Loucy (cell line): Measurements from ENCODE around the gene ZDHHC8.

ENCODE experiments used
- H2AFZ ChIP-seq: fragments of 200-600 bp; sonication (generic); 2 replicates; pipeline ENCODE4 v1.6.0; 2016; ENCODE audit warnings: antibody characterized with exemption, mild to moderate bottlenecking, low read length, moderate library complexity
- H3F3A ChIP-seq: fragments of 200-600 bp; 2 replicates; pipeline ENCODE4 v1.6.0; 2016; ENCODE audit warnings: antibody characterized with exemption, low read depth, mild to moderate bottlenecking
- H3K27me3 ChIP-seq: fragments of 200-600 bp; sonication (generic); 2 replicates; pipeline ENCODE4 v1.6.1; 2014; ENCODE audit warnings: low read length, mild to moderate bottlenecking; ENCODE audit not compliant: insufficient read depth, poor library complexity, severe bottlenecking
- H3K36me3 ChIP-seq: fragments of 200-600 bp; sonication (generic); 2 replicates; pipeline ENCODE4 v1.6.1; 2016; ENCODE audit warnings: low read length; ENCODE audit not compliant: insufficient read depth
- H3K4me1 ChIP-seq: fragments of 200-600 bp; sonication (generic); 2 replicates; pipeline ENCODE4 v1.5.1; 2014; ENCODE audit warnings: low read length, mild to moderate bottlenecking; ENCODE audit not compliant: insufficient read depth, poor library complexity, severe bottlenecking
- H3K4me2 ChIP-seq: fragments of 200-600 bp; sonication (generic); 2 replicates; pipeline ENCODE4 v1.6.0; 2014; ENCODE audit warnings: antibody characterized with exemption, low read length, low read depth, mild to moderate bottlenecking; ENCODE audit not compliant: poor library complexity, severe bottlenecking
- H3K4me3 ChIP-seq: fragments of 200-600 bp; sonication (generic); 2 replicates; pipeline ENCODE4 v1.5.1; 2014; ENCODE audit warnings: low read length, mild to moderate bottlenecking, mixed read lengths; ENCODE audit not compliant: poor library complexity, severe bottlenecking
- H3K79me2 ChIP-seq: fragments of 200-600 bp; sonication (generic); 2 replicates; pipeline ENCODE4 v1.6.1; 2014; ENCODE audit warnings: low read length; ENCODE audit not compliant: insufficient read depth
- H3K9ac ChIP-seq: fragments of 200-600 bp; sonication (generic); 2 replicates; pipeline ENCODE4 v1.6.0; 2014; ENCODE audit warnings: mild to moderate bottlenecking, low read depth, low read length, moderate library complexity; ENCODE audit not compliant: poor library complexity, severe bottlenecking
- H3K9me2 ChIP-seq: fragments of 200-600 bp; sonication (generic); replicated peaks from 2 replicates; pipeline ENCODE4 v1.6.1; 2016; ENCODE audit warnings: low read depth, low read length, mixed read lengths
- H3K9me3 ChIP-seq: fragments of 200-600 bp; sonication (generic); 2 replicates; pipeline ENCODE4 v1.6.1; 2014; ENCODE audit warnings: mild to moderate bottlenecking, antibody characterized with exemption, low read length, low read depth; ENCODE audit not compliant: insufficient read depth
- H4K20me1 ChIP-seq: fragments of 200-600 bp; sonication (generic); 2 replicates; pipeline ENCODE4 v1.6.0; 2014; ENCODE audit warnings: antibody characterized with exemption, low read length, mild to moderate bottlenecking; ENCODE audit not compliant: insufficient read depth, poor library complexity, severe bottlenecking
- EZH2phosphoT487 ChIP-seq: fragments of 200-600 bp; IDR thresholded peaks from 2 replicates; pipeline ENCODE4 v1.6.1; 2018; ENCODE audit warnings: antibody characterized with exemption, mild to moderate bottlenecking, moderate library complexity, borderline replicate concordance
- TF ChIP-seq, protein P1 (sequence below): fragments of 200-600 bp; sonication (generic); conservative IDR thresholded peaks from 2 replicates; pipeline ENCODE4 v1.5.1; 2014; ENCODE audit warnings: mild to moderate bottlenecking, antibody characterized with exemption, low read length

Gene ZDHHC8

DNA sequence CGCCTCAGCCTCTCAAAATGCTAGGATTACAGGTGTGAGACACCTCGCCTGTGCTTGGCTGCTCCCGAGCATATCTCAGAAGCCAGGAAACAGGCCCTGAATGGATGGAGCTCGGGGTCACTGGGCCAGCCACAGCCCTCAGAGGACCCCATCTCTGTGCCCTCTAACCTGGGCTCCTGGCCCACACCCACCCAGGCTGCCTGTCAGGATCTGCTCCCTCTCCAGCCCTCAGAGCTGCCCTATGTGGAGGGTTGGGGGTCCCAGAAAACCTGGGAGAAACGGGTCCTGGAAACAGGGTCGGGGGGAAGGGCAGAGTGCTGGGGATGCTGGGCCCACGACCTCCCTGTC is 24.4 kb downstream of the ZDHHC8 start:
- Histone ChIP-seq H2AFZ (no peak overlapping the region), H4K20me1 (no peaks in the 10 kb centered on the region), H3K27me3 (no peaks in the 10 kb centered on the region), H3K79me2 (no peaks in the 10 kb centered on the region), H3K9ac (no peak overlapping the region), H3K4me3 (no peak overlapping the region), H3K9me2 (no peaks in the 10 kb centered on the region), H3K4me2 (no peak overlapping the region), H3F3A (peaks cover 6% of the 10 kb centered on the region), H3K36me3 (no peaks in the 10 kb centered on the region), H3K4me1 (peaks cover 44% of the 10 kb centered on the region), H3K9me3 (no peaks in the 10 kb centered on the region)
- no peak for TF ChIP-seq EZH2phosphoT487
- TF ChIP-seq, protein P1, sequence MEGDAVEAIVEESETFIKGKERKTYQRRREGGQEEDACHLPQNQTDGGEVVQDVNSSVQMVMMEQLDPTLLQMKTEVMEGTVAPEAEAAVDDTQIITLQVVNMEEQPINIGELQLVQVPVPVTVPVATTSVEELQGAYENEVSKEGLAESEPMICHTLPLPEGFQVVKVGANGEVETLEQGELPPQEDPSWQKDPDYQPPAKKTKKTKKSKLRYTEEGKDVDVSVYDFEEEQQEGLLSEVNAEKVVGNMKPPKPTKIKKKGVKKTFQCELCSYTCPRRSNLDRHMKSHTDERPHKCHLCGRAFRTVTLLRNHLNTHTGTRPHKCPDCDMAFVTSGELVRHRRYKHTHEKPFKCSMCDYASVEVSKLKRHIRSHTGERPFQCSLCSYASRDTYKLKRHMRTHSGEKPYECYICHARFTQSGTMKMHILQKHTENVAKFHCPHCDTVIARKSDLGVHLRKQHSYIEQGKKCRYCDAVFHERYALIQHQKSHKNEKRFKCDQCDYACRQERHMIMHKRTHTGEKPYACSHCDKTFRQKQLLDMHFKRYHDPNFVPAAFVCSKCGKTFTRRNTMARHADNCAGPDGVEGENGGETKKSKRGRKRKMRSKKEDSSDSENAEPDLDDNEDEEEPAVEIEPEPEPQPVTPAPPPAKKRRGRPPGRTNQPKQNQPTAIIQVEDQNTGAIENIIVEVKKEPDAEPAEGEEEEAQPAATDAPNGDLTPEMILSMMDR, result no peak

DNA sequence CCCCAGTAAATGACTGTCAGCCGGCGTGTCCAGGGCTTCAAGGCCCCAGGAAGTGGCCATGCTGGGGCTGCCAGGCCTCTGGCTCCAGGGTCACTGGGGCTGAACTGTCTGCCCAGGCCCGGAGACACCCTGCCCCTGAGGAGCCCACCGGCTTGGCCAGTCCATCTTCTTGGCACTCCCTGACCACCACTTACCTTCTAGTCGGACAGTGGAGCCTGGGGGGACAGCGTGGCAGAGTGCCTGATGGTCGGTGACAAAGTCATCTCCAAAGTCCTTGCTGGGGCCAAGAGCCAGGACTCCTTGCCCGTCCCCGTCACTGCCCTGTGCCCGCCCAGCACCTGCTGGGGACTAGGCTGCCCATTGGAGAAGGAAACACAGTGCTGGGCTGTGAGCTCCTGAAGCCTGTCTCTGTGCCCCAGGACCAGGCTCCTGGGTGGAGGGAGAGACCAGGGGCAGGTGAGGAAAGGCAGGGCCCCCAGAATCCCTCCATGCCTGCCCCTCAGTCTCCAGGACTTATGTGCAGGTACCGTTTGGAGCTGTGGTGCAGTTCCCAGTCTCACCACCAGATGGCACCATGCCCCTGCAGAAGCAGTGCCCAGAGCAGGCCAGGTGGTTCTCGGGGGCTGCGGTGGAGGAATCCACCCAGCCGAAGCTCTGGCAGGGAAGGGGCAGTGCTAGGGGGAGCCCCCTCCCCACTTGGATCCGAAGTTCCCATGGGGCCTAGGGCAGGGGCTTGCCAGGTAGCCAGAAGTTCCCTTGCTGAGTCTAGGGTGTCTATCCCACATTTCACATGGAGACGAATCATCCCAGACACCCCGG is 25.2 kb downstream of the ZDHHC8 start:
- Histone ChIP-seq H2AFZ (no peak overlapping the region), H4K20me1 (no peaks in the 10 kb centered on the region), H3K36me3 (no peaks in the 10 kb centered on the region), H3K9me2 (no peaks in the 10 kb centered on the region), H3K79me2 (no peaks in the 10 kb centered on the region), H3K4me1 (peaks cover 44% of the 10 kb centered on the region), H3K9me3 (no peaks in the 10 kb centered on the region), H3K9ac (peak overlapping the region; percentile 96), H3K27me3 (no peaks in the 10 kb centered on the region), H3K4me2 (peak overlapping the region; percentile 92), H3K4me3 (no peak overlapping the region), H3F3A (peaks cover 6% of the 10 kb centered on the region)
- TF ChIP-seq, protein P1, result peak; percentile 97
- TF ChIP-seq EZH2phosphoT487, result no peak

DNA sequence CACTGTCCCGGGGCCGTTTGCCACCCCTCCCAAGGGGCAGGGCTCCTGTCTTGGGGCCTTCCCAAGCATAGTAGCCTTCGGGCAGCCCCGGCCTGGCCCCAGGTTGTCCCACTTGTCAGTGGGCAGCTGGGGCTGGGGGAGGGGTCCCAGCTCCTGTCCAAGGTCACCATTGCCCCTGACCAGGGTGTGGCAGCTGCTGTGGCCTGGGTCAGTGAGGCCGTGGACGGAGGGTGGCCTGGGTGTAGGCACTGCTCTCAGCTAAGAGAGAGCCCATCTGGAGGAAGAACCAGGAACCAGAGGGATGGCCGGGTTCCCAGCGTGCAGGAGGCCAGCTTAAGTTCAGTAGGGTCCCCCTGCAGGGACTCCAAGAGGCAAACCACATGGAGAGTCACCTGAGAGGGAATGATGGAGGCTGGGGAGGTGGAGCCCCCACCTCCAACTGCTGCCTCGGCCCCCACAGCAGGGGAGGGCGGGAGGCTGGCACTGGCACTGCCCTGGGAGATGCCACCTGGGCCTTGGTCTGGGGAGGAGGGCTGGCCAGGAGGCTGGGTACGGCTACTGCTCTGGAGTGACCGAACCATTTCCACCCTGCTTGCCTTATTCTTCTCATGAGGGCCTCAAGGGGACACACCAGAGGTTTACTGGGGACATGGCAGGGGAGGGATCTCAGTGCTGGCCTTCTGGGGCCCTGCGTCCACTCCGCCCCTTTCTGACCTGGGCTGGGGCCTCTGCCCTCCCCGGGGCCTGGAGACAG is 26.0 kb downstream of the ZDHHC8 start:
- peaks cover 6% of the 10 kb centered on the region for H3F3A ChIP-seq
- H3K9me3 ChIP-seq, result no peaks in the 10 kb centered on the region
- peaks cover 44% of the 10 kb centered on the region for H3K4me1 ChIP-seq
- no peaks in the 10 kb centered on the region for H3K79me2 ChIP-seq
- H3K36me3 ChIP-seq, result no peaks in the 10 kb centered on the region
- H3K4me2 ChIP-seq, result peak overlapping the region; percentile 92
- H3K9ac ChIP-seq, result peak overlapping the region; percentile 96
- H4K20me1 ChIP-seq, result no peaks in the 10 kb centered on the region
- H2AFZ ChIP-seq, result no peak overlapping the region
- no peaks in the 10 kb centered on the region for H3K27me3 ChIP-seq
- peak overlapping the region; percentile 74 for H3K4me3 ChIP-seq
- TF ChIP-seq, protein P1, result no peak
- no peak for TF ChIP-seq EZH2phosphoT487
- H3K9me2 ChIP-seq, result no peaks in the 10 kb centered on the region
